ENCODE data around the gene STIM1. TPM values are rescaled to one million over a fixed set of nuclear protein-coding genes. Genes with fewer than 3 reads are reported as not detected.

The STIM1 gene
- total and polyA plus RNA-seq, 10 of the 15 experiments (the other 5 are each of a cell fraction or from before 2014, with no cell fraction given) = 8.6 to 57.7 (median 29.3) TPM

DNA sequence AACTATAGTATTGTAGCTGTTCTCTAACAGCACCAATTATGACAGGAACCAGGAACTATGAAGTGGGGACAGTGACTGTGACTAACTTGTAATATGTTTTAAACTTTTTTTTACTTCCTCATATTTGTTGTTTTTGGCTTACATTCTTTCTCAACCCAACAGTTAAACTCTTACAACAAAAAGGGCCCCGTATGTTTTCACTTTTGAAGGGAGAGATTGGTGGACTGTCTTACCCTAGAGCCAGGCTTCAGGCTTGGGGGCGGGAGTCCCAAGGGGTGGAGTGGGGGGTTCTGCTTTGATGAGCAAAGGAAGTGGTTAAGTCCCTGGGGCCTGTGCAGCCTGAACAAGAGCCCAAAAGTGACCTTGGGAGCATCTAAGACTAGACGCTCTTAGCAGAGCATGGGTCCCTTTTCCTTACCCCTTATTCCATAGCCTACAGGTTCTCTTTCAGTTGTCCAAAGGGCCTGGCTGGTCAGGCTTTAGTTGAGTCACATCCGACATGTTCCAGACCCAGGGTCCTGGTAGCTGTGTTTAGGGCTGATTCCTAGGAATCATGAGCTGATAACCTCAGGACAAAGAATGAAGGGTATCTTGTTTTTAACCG lies 38.8 kb downstream of the STIM1 start (continued):
- TF ChIP-seq, protein P1, sequence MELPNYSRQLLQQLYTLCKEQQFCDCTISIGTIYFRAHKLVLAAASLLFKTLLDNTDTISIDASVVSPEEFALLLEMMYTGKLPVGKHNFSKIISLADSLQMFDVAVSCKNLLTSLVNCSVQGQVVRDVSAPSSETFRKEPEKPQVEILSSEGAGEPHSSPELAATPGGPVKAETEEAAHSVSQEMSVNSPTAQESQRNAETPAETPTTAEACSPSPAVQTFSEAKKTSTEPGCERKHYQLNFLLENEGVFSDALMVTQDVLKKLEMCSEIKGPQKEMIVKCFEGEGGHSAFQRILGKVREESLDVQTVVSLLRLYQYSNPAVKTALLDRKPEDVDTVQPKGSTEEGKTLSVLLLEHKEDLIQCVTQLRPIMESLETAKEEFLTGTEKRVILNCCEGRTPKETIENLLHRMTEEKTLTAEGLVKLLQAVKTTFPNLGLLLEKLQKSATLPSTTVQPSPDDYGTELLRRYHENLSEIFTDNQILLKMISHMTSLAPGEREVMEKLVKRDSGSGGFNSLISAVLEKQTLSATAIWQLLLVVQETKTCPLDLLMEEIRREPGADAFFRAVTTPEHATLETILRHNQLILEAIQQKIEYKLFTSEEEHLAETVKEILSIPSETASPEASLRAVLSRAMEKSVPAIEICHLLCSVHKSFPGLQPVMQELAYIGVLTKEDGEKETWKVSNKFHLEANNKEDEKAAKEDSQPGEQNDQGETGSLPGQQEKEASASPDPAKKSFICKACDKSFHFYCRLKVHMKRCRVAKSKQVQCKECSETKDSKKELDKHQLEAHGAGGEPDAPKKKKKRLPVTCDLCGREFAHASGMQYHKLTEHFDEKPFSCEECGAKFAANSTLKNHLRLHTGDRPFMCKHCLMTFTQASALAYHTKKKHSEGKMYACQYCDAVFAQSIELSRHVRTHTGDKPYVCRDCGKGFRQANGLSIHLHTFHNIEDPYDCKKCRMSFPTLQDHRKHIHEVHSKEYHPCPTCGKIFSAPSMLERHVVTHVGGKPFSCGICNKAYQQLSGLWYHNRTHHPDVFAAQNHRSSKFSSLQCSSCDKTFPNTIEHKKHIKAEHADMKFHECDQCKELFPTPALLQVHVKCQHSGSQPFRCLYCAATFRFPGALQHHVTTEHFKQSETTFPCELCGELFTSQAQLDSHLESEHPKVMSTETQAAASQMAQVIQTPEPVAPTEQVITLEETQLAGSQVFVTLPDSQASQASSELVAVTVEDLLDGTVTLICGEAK (IDR thresholded peaks at IDR 0.05; ENCODE audit: borderline replicate concordance) = no peak; the same call in 1 of the 2 replicates
- TF ChIP-seq BHLHE40 (IDR thresholded peaks at IDR 0.05; ENCODE audit: borderline replicate concordance in 1 of 2, low read depth in 2 of 2, low read length in 1 of 2) (peak; percentile 60 to 67; a peak in 3 of 4 replicates), ZZZ3 (IDR thresholded peaks at IDR 0.05; ENCODE audit: control insufficient read depth, insufficient read length, low read depth) (no peak), IKZF2 (IDR thresholded peaks at IDR 0.05) (peak; percentile 80 to 90; a peak in 3 of 4 replicates), CHD4 (IDR thresholded peaks at IDR 0.05) (no peak), RELA (IDR thresholded peaks at IDR 0.05; ENCODE audit: borderline replicate concordance, partially characterized antibody) (no peak), BACH1 (IDR thresholded peaks at IDR 0.05; ENCODE audit: borderline replicate concordance) (no peak), CREM (IDR thresholded peaks at IDR 0.05; ENCODE audit: low read depth) (peak; percentile 44; the same call in 1 of the 2 replicates), SUZ12 (IDR thresholded peaks at IDR 0.05; ENCODE audit: unreplicated experiment) (no peak), PAX5 (IDR thresholded peaks at IDR 0.05; ENCODE audit: borderline replicate concordance, low read depth, low read length) (peak; percentile 99), ZNF592 (IDR thresholded peaks at IDR 0.05) (no peak), POLR2AphosphoS5 (IDR thresholded peaks at IDR 0.05; ENCODE audit: low read length) (peak; percentile 64; the same call in 1 of the 2 replicates)
- TF ChIP-seq, protein P2, sequence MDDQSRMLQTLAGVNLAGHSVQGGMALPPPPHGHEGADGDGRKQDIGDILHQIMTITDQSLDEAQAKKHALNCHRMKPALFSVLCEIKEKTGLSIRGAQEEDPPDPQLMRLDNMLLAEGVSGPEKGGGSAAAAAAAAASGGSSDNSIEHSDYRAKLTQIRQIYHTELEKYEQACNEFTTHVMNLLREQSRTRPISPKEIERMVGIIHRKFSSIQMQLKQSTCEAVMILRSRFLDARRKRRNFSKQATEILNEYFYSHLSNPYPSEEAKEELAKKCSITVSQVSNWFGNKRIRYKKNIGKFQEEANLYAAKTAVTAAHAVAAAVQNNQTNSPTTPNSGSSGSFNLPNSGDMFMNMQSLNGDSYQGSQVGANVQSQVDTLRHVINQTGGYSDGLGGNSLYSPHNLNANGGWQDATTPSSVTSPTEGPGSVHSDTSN (IDR thresholded peaks at IDR 0.05; ENCODE audit: insufficient replicate concordance, low read depth, low read length) = no peak
- TF ChIP-seq, protein P3, sequence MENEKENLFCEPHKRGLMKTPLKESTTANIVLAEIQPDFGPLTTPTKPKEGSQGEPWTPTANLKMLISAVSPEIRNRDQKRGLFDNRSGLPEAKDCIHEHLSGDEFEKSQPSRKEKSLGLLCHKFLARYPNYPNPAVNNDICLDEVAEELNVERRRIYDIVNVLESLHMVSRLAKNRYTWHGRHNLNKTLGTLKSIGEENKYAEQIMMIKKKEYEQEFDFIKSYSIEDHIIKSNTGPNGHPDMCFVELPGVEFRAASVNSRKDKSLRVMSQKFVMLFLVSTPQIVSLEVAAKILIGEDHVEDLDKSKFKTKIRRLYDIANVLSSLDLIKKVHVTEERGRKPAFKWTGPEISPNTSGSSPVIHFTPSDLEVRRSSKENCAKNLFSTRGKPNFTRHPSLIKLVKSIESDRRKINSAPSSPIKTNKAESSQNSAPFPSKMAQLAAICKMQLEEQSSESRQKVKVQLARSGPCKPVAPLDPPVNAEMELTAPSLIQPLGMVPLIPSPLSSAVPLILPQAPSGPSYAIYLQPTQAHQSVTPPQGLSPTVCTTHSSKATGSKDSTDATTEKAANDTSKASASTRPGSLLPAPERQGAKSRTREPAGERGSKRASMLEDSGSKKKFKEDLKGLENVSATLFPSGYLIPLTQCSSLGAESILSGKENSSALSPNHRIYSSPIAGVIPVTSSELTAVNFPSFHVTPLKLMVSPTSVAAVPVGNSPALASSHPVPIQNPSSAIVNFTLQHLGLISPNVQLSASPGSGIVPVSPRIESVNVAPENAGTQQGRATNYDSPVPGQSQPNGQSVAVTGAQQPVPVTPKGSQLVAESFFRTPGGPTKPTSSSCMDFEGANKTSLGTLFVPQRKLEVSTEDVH (IDR thresholded peaks at IDR 0.05; ENCODE audit: low read depth, partially characterized antibody) = peak; percentile 18
- TF ChIP-seq, protein P4, sequence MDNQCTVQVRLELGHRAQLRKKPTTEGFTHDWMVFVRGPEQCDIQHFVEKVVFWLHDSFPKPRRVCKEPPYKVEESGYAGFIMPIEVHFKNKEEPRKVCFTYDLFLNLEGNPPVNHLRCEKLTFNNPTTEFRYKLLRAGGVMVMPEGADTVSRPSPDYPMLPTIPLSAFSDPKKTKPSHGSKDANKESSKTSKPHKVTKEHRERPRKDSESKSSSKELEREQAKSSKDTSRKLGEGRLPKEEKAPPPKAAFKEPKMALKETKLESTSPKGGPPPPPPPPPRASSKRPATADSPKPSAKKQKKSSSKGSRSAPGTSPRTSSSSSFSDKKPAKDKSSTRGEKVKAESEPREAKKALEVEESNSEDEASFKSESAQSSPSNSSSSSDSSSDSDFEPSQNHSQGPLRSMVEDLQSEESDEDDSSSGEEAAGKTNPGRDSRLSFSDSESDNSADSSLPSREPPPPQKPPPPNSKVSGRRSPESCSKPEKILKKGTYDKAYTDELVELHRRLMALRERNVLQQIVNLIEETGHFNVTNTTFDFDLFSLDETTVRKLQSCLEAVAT (IDR thresholded peaks at IDR 0.05) = peak; percentile 58

All from GM12878 (cell line).